B cell (primary cell): ENCODE results near the gene KRTAP4-9.
"Not testable (repeated sequence)": the region's sequence is repeated elsewhere in the genome, so short reads cannot be mapped to it uniquely, and the experiment has no call there.

Experiments
- EZH2 ChIP-seq: IDR thresholded peaks from 2 replicates; pipeline ENCODE4 v1.6.1; 2012; ENCODE audit warnings: borderline replicate concordance, low read depth, mild to moderate bottlenecking, moderate library complexity, low read length; ENCODE audit not compliant: insufficient read depth, poor library complexity, severe bottlenecking
- TF ChIP-seq, protein P1 (sequence below): fragments of 200-600 bp; IDR thresholded peaks from one replicate; pipeline ENCODE4 v1.8.0; 2022; ENCODE audit warnings: antibody characterized with exemption, mild to moderate bottlenecking

DNA sequence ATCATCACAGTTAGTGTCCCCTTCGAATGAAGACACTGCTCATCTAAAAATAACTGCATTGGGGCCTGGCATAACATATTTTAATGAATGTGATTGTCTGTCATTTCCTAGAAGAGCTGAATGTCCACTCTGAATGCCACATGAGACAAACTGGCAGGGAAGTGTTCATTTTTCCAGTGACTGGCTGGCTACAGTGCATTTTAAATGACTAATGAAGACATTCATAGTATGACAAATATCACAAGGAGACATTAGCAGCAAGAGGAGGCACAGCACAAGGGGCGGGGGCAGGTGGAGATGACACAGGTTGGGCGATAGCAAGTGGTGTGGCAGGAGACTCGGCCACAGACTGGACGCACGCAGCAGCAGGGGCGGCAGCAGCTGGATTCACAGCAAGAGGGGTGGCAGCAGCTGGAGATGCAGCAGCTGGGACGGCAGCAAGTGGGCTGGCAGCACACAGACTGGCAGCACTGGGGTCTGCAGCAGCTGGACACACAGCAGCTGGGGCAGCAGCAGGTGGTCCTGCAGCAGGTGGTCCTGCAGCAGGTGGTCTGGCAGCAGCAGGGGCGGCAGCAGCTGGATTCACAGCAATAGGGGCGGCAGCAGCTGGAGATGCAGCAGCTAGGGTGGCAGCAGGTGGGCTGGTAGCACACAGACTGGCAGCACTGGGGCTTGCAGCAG lies 43.9 kb downstream of the KRTAP4-9 start:
- TF ChIP-seq, protein P1, sequence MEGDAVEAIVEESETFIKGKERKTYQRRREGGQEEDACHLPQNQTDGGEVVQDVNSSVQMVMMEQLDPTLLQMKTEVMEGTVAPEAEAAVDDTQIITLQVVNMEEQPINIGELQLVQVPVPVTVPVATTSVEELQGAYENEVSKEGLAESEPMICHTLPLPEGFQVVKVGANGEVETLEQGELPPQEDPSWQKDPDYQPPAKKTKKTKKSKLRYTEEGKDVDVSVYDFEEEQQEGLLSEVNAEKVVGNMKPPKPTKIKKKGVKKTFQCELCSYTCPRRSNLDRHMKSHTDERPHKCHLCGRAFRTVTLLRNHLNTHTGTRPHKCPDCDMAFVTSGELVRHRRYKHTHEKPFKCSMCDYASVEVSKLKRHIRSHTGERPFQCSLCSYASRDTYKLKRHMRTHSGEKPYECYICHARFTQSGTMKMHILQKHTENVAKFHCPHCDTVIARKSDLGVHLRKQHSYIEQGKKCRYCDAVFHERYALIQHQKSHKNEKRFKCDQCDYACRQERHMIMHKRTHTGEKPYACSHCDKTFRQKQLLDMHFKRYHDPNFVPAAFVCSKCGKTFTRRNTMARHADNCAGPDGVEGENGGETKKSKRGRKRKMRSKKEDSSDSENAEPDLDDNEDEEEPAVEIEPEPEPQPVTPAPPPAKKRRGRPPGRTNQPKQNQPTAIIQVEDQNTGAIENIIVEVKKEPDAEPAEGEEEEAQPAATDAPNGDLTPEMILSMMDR: not testable (repeated sequence)
- TF ChIP-seq EZH2: not testable (repeated sequence)
